ENCODE data around the gene STXBP6. TPM values are rescaled to one million over a fixed set of nuclear protein-coding genes. Genes with fewer than 3 reads are reported as not detected.

Gene STXBP6
- total RNA-seq, 1 donor from 2014 or later = 27.1 TPM

GRCh38 chr14:24908592-24909236 lies 141.2 kb downstream of the STXBP6 start:
- Histone ChIP-seq H3K27me3 (ENCODE audit: insufficient read depth, low read length) (no peaks in the 10 kb centered on the region), H2AFZ (ENCODE audit: low read depth, low read length) (no peak overlapping the region), H3K27ac (ENCODE audit: low read depth, low read length) (no peak overlapping the region), H3K79me2 (ENCODE audit: insufficient read depth, low read length) (no peaks in the 10 kb centered on the region), H3K9me3 (ENCODE audit: insufficient read depth, low read depth, low read length) (no peaks in the 10 kb centered on the region), H3K4me1 (ENCODE audit: insufficient read depth, low read length) (peaks cover under 1% of the 10 kb centered on the region), H3K4me2 (ENCODE audit: low read length) (no peak overlapping the region), H3K4me3 (ENCODE audit: insufficient read depth, low read depth, low read length) (no peak overlapping the region), H3K36me3 (ENCODE audit: insufficient read depth, low read length) (no peaks in the 10 kb centered on the region), H4K20me1 (ENCODE audit: insufficient read depth, low read length) (no peaks in the 10 kb centered on the region), H3K9ac (ENCODE audit: low read length) (no peak overlapping the region)
- TF ChIP-seq CTCF (IDR thresholded peaks at IDR 0.05; ENCODE audit: insufficient read depth, low read depth, low read length) (no peak), EZH2 (IDR thresholded peaks at IDR 0.05; ENCODE audit: insufficient read depth, low read length) (no peak)
- peak overlapping the region; percentile 14 for H3K27ac Mint-ChIP-seq (ENCODE audit: unreplicated experiment)
- H3K36me3 Mint-ChIP-seq (ENCODE audit: low read depth, unreplicated experiment) = no peaks in the 10 kb centered on the region
- no peaks in the 10 kb centered on the region for H3K27me3 Mint-ChIP-seq (ENCODE audit: low read depth, unreplicated experiment)
- DNase-seq (ENCODE audit: low read depth) (no peak), FAIRE-seq (no peak)
- H3K9me3 Mint-ChIP-seq (ENCODE audit: unreplicated experiment) = no peaks in the 10 kb centered on the region
- no peak overlapping the region for H3K4me3 Mint-ChIP-seq (ENCODE audit: unreplicated experiment)
- peaks cover 38% of the 10 kb centered on the region for H3K4me1 Mint-ChIP-seq (ENCODE audit: low read depth, unreplicated experiment)

- H3K4me3 ChIP-seq (ENCODE audit: insufficient read depth, low read depth, low read length) = no peak overlapping the region
- no peak overlapping the region for H3K27ac Mint-ChIP-seq (ENCODE audit: unreplicated experiment)
- peaks cover 30% of the 10 kb centered on the region for H3K4me1 Mint-ChIP-seq (ENCODE audit: low read depth, unreplicated experiment)
- H3K9me3 ChIP-seq (ENCODE audit: insufficient read depth, low read depth, low read length) = no peaks in the 10 kb centered on the region
- no peaks in the 10 kb centered on the region for H4K20me1 ChIP-seq (ENCODE audit: insufficient read depth, low read length)
- H3K4me1 ChIP-seq (ENCODE audit: insufficient read depth, low read length) = peaks cover 10% of the 10 kb centered on the region
- no peaks in the 10 kb centered on the region for H3K27me3 Mint-ChIP-seq (ENCODE audit: low read depth, unreplicated experiment)
- TF ChIP-seq CTCF (IDR thresholded peaks at IDR 0.05; ENCODE audit: insufficient read depth, low read depth, low read length) = no peak
- no peak for TF ChIP-seq EZH2 (IDR thresholded peaks at IDR 0.05; ENCODE audit: insufficient read depth, low read length)
- FAIRE-seq = no peak
- H3K79me2 ChIP-seq (ENCODE audit: insufficient read depth, low read length) = no peaks in the 10 kb centered on the region
- H2AFZ ChIP-seq (ENCODE audit: low read depth, low read length) = no peak overlapping the region
- no peak overlapping the region for H3K27ac ChIP-seq (ENCODE audit: low read depth, low read length)
- no peaks in the 10 kb centered on the region for H3K9me3 Mint-ChIP-seq (ENCODE audit: unreplicated experiment)
- no peak overlapping the region for H3K4me2 ChIP-seq (ENCODE audit: low read length)
- H3K36me3 ChIP-seq (ENCODE audit: insufficient read depth, low read length) = no peaks in the 10 kb centered on the region
- H3K4me3 Mint-ChIP-seq (ENCODE audit: unreplicated experiment) = no peak overlapping the region
- no peak overlapping the region for H3K9ac ChIP-seq (ENCODE audit: low read length)
- no peak for DNase-seq (ENCODE audit: low read depth)
- no peaks in the 10 kb centered on the region for H3K27me3 ChIP-seq (ENCODE audit: insufficient read depth, low read length)
- no peaks in the 10 kb centered on the region for H3K36me3 Mint-ChIP-seq (ENCODE audit: low read depth, unreplicated experiment)
Measured at GRCh38 chr14:24904533-24904932, 145.4 kb downstream of the STXBP6 start.

GRCh38 chr14:24903337-24903736 lies 146.6 kb downstream of the STXBP6 start:
- no peak overlapping the region for H3K4me3 Mint-ChIP-seq (ENCODE audit: unreplicated experiment)

More at GRCh38 chr14:24903337-24903736, 146.6 kb downstream of the STXBP6 start:
- Histone ChIP-seq H3K4me2 (ENCODE audit: low read length) (peak overlapping the region; percentile 15), H3K4me1 (ENCODE audit: insufficient read depth, low read length) (peaks cover 10% of the 10 kb centered on the region), H3K9ac (ENCODE audit: low read length) (no peak overlapping the region), H3K27me3 (ENCODE audit: insufficient read depth, low read length) (no peaks in the 10 kb centered on the region), H3K4me3 (ENCODE audit: insufficient read depth, low read depth, low read length) (no peak overlapping the region), H4K20me1 (ENCODE audit: insufficient read depth, low read length) (no peaks in the 10 kb centered on the region), H3K79me2 (ENCODE audit: insufficient read depth, low read length) (no peaks in the 10 kb centered on the region), H3K36me3 (ENCODE audit: insufficient read depth, low read length) (no peaks in the 10 kb centered on the region), H3K9me3 (ENCODE audit: insufficient read depth, low read depth, low read length) (no peaks in the 10 kb centered on the region), H2AFZ (ENCODE audit: low read depth, low read length) (no peak overlapping the region), H3K27ac (ENCODE audit: low read depth, low read length) (no peak overlapping the region)
- Mint-ChIP-seq H3K27me3 (ENCODE audit: low read depth, unreplicated experiment) (no peaks in the 10 kb centered on the region), H3K9me3 (ENCODE audit: unreplicated experiment) (no peaks in the 10 kb centered on the region), H3K27ac (ENCODE audit: unreplicated experiment) (peak overlapping the region; percentile 15), H3K36me3 (ENCODE audit: low read depth, unreplicated experiment) (no peaks in the 10 kb centered on the region), H3K4me1 (ENCODE audit: low read depth, unreplicated experiment) (peaks cover 22% of the 10 kb centered on the region)
- DNase-seq (ENCODE audit: low read depth) (peak; percentile 75), FAIRE-seq (peak; percentile 91)
- TF ChIP-seq CTCF (IDR thresholded peaks at IDR 0.05; ENCODE audit: insufficient read depth, low read depth, low read length) = no peak
- TF ChIP-seq EZH2 (IDR thresholded peaks at IDR 0.05; ENCODE audit: insufficient read depth, low read length) = no peak

Data from astrocyte (in vitro differentiated cells and primary cell).